Lower leg skin (tissue), 3 donors: ENCODE results near the gene PUS10.
"Not testable (repeated sequence)": the region's sequence is repeated elsewhere in the genome, so short reads cannot be mapped to it uniquely, and the experiment has no call there.

Experiments
- CTCF ChIP-seq, 3 donors: fragments of 450-650 bp; IDR thresholded peaks; one replicate each; pipeline ENCODE4 v1.5.1; 2016; ENCODE audit warnings: antibody characterized with exemption in 3 of 3, mild to moderate bottlenecking in 3 of 3, moderate library complexity in 2 of 3
- POLR2A ChIP-seq, 2 donors: fragments of 450-650 bp; IDR thresholded peaks; one replicate each; pipeline ENCODE4 v1.6.1; 2016 to 2017; ENCODE audit warnings: antibody characterized with exemption in 2 of 2, mild to moderate bottlenecking in 1 of 2, moderate library complexity in 1 of 2

- not testable (repeated sequence) for TF ChIP-seq CTCF, POLR2A (IDR thresholded peaks at IDR 0.05)
Observed at GRCh38 chr2:61012303-61012702, 5.8 kb downstream of the PUS10 start.
